NCI-H82 treated with DMSO at 0.1 percent for 48 hours (cell line): Measurements from ENCODE around the gene SAMSN1.

Source experiments
- DNase-seq: peaks from one replicate; lab custom pipeline; 2025; ENCODE audit not compliant: unreplicated experiment; lab: John Stamatoyannopoulos, UW

SAMSN1 gene

DNA sequence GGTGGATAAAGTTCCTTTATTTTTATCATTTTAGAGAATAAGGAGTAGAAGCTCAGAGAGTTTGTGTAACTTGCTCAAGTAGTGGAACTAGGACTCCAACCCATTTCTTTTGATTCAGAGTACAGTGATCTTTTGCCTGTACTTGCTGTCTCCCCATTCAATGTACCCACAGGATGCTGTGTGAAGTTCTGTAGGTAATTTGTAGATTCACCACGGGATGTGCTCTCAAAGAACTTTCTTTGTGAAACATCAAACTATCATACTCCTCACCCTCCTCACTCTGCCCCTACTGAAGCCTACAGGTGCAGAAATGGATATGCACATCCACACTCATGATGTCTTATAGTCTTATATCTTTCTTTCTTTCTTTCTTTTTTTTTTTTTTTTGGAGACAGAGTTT lies 97.3 kb downstream of the SAMSN1 start:
- DNase-seq = no peak

- no peak for DNase-seq
Observed at GRCh38 chr21:14438211-14438610, 107.9 kb downstream of the SAMSN1 start.

- DNase-seq = no peak
Observed at GRCh38 chr21:14435423-14435822, 110.7 kb downstream of the SAMSN1 start.
